HL-60 (cell line): ENCODE data around the gene HOXD8.

Experiments used
- CTCF ChIP-seq: IDR thresholded peaks from one replicate; pipeline ENCODE4 v1.5.1; 2011; ENCODE audit warnings: low read length, control low read depth, inconsistent platforms; ENCODE audit not compliant: insufficient read depth
- GABPA ChIP-seq: IDR thresholded peaks from 2 replicates; pipeline ENCODE4 v1.6.1; 2012; ENCODE audit warnings: low read depth
- REST ChIP-seq: IDR thresholded peaks from 2 replicates; pipeline ENCODE4 v1.6.1; 2012; ENCODE audit warnings: low read depth; ENCODE audit not compliant: insufficient replicate concordance

GRCh38 chr2:176109946-176110345, 19.6 kb upstream of the HOXD8 start:
- TF ChIP-seq CTCF = no peak
- TF ChIP-seq REST = no peak
- no peak for TF ChIP-seq GABPA
